Body of pancreas (tissue), 4 donors: ENCODE data around the gene SKIL.

Source experiments
- POLR2A ChIP-seq, 3 donors: fragments of 450-650 bp; IDR thresholded peaks; one replicate each; pipeline ENCODE4 v1.6.1; 2016; ENCODE audit warnings: antibody characterized with exemption in 3 of 3, mild to moderate bottlenecking in 2 of 3
- TF ChIP-seq, protein P1 (sequence below), 7 experiments: fragments of 450-650 bp in 4 of 7; fragments of 200-600 bp in 3 of 7; sonication (generic) in 3 of 7; IDR thresholded peaks; one replicate each; pipeline ENCODE4 v1.5.1; 2016 to 2019; ENCODE audit warnings: antibody characterized with exemption in 7 of 7

DNA sequence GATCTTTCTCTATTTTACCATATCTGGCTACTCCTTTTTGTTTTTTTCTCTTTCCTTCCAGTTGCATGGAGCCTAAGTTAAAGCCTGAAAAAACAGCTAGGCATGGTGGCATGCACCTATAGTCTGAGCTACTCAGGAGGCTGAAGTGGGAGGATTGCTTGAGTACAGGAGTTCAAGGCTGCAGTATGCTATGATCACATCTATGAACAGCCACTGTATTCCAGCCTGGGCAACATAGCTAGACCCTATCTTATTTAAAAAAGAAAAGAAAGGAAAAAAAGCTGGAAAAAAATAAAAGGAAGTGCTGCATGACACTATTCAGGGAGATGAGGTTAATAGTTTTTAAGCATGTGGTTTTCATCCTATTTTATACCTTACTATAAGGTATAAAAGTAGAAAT is 4.0 kb upstream of the SKIL start:
- TF ChIP-seq, protein P1, sequence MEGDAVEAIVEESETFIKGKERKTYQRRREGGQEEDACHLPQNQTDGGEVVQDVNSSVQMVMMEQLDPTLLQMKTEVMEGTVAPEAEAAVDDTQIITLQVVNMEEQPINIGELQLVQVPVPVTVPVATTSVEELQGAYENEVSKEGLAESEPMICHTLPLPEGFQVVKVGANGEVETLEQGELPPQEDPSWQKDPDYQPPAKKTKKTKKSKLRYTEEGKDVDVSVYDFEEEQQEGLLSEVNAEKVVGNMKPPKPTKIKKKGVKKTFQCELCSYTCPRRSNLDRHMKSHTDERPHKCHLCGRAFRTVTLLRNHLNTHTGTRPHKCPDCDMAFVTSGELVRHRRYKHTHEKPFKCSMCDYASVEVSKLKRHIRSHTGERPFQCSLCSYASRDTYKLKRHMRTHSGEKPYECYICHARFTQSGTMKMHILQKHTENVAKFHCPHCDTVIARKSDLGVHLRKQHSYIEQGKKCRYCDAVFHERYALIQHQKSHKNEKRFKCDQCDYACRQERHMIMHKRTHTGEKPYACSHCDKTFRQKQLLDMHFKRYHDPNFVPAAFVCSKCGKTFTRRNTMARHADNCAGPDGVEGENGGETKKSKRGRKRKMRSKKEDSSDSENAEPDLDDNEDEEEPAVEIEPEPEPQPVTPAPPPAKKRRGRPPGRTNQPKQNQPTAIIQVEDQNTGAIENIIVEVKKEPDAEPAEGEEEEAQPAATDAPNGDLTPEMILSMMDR (IDR thresholded peaks at IDR 0.05) = no peak
- TF ChIP-seq POLR2A (IDR thresholded peaks at IDR 0.05) = no peak
